Ammon's horn (tissue), 1 donor: ENCODE measurements around the gene MAP3K4.
A peak's percentile ranks its signal among the peaks of the same experiment; 100 is the strongest.

Experiments
- DNase-seq: peaks from one replicate; pipeline ENCODE4 v3.0.0-alpha.2; 2016; ENCODE audit warnings: low spot score

Gene MAP3K4

DNA sequence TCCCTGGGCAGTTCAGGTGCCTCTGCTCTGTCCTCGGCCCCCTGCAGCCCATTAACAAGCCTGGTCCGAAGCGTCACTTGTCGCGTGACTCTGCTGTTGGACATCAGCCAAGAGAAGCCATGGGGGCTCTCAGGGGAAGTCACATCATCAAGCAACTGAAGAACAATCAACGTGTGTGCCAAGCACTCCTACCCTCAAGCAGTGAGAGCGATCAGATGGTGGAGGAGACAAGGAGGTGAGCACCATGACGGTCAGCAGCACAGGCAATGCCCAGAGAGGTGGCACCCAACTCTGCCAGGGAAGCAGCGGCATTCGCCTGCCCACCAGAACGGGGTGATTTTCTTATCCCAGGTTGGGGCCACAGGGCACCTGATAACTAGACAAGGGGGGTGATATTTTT, 149.6 kb downstream of the MAP3K4 start:
- no peak for DNase-seq

DNA sequence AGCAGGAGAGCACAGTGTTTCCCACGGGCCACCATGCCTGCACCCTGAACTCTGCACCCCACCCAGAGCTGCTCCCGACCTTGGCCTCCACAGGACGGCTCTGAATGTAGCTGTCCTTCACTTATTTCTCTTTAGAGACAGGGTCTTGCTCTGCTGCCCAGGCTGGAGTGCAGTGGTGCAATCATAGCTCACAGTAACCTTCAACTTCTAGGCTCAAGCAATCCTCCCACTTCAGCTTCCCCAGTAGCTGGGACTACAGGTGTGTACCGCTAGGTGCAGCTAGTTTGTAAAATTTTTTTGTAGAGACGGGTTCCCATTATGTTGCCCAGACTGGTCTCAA, 151.4 kb downstream of the MAP3K4 start:
- no peak for DNase-seq

DNA sequence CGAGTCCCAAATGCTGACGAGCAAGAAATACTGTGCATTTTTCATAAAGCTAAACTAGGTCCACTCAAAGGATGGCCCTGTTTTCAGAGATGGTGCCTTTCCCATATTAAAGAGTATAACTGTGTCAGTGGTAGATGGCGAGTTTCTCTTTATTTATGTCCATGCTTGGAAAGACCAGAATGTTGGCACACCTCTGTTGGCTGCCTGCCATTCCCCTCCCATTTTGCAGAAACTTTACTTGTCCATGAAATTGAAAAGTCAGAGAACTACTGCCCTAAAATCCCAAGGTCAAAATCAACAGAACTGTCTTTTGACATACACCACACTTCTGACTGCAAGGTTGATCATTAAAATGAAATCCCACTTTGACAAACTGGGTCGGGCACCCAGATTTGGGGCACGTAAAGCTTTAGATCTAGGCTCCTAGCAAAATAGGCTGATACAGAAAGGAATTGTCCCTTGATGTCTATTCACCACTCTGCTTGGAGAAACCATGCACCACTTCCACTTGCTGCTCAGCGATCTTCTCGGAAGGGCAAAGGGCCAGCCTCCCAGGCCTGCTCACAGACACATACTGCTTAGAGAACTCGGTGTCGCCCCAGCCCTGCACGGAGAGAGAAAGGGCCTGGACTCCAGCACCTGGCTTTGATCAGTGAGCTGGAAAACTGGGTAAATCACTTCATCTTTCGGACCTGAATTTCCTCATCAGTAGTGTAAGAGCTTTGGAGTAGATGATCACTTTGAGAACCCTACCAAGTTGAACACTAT, 152.3 kb downstream of the MAP3K4 start:
- no peak for DNase-seq

DNA sequence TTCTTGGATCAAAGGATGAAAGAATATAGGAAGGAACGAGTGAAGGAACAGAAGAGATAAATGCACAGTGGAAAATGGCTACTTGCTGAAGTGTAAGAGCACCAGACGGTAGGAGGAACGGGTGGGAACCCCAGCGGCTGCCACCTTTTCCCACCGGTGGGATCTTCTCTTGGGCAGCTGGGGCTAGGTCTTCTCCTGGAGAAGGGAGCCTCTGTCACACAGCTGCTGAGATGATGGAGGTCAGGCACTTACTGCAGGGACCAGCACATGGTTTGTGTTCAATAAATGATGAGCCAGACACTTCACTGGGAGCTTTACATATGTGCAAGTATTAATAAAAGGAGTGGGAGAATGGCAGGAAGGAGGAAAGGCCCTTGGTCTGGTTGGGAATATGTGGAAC, 158.6 kb downstream of the MAP3K4 start:
- DNase-seq = no peak

DNA sequence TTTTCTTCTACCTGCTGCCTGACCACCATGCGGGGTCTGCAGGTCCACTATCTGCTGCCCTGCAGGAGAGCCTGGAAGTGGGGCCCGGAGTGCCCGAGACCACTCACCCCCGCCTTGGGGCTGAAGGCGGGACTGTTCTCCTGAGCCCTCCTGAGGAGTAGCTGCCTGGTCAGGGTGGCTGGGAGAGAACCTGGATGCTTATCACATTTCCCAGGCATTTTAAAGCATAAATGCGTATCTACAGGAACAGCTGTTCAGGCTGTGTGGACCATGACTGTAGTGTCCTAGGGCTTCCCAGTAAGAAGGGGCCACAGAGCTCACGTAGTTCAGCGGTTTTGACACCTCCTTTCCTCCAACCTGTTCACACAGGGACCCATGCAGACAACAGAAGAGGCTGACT, 159.0 kb downstream of the MAP3K4 start:
- no peak for DNase-seq

DNA sequence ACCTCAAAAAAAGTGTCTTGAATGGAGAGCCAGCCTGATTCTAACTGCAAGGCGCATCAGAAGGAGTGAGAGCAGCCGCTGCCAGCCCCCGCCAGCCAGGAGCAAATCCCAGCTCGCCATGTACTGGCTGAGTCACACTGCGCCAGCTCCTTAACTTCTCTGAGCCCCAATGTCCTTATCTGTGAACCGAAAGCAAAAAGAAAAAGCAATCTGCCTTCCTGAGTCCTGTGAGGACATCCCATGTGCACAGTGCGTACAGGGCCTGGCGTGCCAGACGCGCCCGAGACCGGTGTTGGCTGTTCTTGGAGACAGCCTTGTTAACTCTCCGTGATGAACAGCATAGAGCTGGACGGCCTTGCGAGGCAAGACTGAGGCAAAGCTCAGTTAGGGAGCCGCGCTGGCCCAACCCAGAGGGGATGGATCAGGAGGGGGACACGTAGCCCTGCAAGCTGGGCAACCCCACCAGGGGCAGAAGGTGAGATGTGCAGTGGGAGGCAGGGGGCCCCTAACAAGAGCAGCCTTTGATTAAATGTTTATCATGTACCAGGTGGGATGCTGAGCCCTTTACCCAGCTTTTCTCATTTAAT, 159.6 kb downstream of the MAP3K4 start:
- peak; percentile 49 for DNase-seq

DNA sequence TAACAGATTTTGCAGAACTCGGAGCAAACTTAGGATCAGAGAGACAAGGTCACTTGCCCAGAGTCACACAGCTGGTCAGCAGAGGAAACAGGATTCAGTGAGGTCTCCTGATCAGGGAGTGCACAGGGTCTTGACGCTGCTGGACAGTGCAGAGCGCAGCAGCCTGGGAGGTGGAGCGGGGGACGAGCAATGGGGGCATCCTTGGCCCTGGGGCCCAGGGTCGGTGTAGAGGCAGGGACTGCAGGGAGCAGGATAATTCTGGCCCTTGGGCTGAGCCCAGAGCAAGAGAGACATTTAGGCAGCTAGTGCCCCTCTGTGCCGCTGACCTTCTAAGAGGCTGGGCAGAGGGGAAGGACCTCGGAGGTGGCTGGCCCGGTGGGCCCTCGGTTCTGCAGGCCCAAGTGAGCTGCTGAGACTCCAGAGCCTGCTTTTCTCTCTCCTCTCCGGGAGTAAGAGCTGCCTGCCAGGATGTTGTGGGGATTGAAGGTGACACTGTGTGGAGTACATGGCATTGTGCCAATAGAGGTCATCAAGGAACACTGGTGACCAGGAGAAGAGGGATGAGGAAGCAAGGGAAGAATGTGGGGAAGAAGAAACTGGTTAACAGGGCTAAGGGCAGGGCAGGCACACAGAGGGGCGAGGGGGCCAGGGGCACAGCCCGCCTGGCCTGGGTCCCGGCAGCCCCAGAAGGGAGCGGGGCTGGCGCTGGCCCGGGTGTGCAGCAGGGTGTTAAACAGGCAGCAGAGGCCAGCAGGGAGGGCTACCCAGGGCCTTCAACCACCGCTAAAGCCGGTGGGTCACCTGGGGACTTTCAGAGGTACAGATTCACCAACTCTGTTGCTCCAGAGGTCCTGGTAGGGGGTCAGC, 160.3 kb downstream of the MAP3K4 start:
- DNase-seq = no peak

DNA sequence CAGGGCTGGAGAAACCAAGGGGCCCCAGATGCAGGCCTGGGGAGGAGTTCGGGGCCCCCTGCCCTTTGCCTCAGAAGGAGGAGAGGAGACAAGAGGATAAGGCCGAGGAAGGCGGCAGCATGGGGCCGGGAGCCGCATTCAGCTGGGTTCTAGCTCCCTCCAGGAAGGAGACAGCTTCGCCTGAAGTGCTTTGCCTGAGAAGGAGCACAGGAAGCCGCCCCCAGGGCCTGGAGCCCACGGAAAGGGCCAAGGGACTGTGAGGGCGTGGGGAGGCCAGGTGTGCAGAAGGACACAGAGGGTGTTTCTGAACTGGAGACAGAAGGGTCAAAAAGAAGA, 160.9 kb downstream of the MAP3K4 start:
- DNase-seq = no peak

DNA sequence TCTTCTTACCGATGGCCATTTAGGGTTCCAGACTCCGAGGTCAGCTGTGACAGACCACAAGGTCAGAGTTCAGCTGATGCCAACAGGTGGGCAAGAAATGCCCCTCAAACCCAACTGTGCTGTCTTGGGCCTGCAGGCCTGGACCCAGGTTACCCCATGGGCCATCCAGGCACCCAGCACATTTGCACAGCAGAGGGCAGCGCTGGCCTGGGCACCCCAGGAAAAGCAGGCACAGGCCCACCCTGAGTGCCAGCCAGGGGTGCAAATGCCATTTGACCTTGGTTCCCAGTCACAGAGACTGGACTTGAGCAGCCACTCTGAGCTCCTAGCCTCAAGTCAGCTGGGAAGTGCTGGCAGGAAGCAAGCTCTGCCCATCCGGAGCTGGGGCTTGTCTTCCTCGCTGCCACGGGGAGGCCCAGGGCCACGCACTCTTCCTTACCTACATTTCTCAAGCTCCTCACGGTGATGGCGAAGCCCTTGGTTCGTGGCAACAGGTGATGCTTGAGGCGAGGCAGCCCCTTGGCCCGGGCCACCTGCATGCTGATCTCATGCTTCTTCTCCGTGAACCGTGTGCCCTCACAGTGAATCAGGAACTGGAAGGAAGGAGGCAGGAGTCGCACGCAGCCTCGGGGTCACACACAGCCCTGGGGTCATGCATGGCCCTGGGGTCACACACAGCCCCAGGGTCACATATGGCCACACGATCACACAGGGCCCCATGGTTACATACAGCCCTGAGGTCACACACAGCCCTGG, 161.5 kb downstream of the MAP3K4 start:
- no peak for DNase-seq

DNA sequence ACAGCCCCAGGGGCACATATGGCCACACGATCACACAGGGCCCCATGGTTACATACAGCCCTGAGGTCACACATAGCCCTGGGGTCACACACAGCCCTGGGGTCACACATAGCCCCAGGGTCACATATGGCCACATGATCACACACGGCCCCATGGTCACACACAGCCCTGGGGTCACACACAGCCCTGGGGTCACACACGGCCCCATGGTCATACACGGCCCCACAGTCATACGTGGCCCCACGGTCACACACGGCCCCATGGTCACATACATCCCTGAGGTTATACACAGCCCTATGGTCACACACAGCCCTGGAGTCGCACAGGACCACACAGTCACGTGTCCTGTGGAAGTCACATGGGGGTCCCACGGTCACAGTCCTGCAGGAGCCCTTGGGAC, 162.2 kb downstream of the MAP3K4 start:
- no peak for DNase-seq

DNA sequence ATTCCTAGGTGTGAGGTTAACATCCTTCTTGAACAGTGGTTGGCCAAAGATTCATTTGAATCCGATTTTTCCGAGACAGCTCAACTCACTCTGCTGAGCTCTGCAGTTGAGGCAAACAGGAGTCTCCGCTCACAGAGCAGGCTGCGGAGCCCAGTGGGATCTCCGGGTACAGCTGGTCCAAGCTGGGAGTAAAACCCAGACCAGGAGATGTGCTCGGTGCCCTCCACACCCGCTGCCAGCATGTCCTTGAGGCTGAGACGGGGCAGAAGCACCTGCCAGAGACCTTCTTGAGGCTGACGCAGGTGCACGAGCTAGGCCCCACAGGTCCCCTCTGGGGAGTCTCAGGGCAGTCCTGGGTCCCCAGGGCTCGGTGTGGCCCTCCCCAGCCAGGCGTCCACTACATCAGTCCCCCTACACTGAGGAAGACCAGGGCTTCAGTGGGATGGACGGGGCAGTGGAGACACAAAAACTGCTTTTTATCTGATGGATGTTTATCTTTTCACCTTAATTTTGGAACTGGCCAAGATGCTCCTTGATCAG, 163.3 kb downstream of the MAP3K4 start:
- DNase-seq = no peak

DNA sequence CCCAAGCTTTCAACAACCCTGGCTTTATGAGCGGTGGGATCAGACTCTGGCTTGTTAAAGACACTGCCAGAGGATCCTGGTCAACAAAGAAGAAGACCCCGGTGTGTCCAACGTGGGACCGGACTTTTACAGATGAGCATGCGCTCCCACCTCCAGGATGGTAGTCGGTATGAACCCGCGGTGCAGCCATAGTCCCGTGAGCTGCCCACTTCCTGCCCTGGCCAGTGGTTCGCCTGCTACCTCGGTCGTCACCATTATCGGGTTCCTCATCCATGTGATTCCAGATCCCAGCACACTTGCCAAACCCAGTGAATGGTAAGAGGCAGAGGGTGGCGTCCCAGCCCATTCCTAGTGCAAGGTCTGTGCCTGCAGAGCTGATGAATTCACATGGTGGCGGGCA, 169.6 kb downstream of the MAP3K4 start:
- no peak for DNase-seq

DNA sequence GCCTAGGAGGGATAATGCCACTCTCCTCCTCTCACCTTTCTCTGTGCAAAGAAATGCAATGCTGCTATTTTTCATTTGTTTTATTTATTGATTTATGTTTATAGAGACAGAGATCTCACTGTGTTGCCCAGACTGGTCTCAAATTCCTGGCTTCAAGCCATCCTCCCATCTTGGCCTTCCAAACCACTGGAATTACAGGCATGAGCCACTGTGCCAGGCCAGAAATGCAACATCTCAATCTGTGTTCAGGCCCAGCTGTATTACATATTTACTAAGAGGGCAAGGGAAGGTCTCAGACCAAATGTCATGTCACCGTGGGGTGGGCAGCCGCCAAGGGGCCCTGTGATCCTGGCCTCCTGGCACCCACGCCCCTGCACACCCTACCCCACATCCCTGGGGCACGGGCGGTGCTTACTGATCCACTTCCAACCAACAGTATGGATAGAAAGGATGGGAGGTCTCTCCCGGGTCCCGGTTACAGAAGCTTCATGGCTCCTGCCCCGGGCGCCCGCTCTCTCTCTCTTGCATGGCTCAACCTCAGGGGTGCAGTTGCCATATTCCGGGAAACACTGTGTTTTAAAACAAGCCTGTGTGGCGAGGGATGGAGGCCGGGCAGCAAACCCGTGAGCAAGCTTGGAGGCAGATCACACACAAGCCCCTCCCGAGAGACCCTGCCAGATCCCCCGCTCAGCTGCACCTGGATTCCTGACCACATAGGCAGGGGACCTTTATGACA, 170.5 kb downstream of the MAP3K4 start:
- DNase-seq = no peak

DNA sequence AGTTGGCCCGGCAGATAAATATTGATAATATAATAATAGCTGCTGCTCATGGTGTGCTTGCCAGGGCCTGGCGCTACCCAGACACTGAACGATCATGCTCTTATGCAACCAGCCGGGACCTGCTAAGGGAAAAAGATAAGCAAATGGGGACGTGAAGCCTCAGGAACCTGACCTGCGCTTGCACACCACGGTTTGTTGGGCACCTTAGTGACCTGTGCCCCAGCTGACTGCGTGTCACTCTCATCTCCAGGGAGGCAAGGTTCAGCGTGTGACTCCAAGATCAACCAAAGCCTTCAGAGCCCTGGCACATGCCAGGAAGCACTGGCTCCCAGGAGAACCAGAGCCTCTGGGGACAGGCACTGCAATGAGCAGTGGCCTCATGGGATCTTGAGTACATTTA, 171.2 kb downstream of the MAP3K4 start:
- DNase-seq = no peak

DNA sequence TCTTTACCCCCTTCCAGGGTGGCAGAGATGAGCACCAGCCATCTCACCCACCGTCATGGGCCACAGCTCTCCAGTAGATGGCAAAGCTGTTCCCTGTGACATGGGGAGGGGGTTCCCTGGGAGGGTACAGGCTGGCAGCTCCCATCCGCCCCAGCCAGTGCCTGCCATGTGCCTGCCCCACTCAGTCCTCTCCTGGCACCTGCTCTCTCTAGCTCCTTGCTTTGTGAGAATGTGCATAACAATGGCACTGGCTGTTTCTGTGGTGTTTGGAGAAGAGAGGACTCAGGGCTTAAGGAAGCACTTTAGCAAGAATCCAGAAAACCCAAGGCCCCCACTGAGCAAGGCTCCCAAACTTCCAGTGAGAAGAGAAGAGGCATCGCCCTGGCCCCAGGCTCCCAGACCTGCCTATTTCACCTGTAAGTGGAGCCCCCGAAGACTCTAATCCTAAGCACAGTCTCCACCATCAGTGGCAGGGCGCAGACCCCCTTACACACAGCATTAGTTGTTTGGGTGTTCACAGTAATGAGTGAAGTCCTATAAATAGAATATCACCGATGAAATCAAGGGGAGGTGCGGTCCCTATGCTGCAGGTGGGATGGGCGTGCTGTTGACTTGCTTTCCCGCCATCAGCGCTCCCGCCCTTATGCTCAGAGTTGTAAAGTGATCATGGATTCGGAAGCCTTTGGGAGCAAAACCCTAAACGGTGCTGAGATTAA, 172.1 kb downstream of the MAP3K4 start:
- DNase-seq = no peak

DNA sequence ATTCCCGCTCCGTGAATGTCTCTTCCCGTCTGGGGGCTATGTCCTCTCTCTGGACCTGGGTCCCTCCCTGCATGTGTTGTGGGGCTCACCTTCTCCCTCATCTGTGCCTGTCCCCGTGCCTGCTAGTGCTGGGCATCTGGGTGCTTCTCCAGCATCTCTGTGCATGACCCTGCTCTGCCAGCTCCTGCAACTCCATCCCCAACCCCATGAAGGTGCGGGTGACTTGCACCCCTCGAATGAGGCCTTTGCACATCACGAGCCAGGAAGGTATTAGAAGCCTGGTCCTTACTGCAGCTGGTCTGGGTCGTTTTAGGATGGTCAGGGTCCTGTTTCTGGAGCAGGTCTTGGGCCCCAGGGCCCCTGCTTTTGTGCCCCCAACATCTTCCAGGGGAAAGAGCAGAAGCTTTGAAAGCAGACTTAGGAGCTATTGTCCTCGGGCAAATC, 172.6 kb downstream of the MAP3K4 start:
- DNase-seq = no peak

DNA sequence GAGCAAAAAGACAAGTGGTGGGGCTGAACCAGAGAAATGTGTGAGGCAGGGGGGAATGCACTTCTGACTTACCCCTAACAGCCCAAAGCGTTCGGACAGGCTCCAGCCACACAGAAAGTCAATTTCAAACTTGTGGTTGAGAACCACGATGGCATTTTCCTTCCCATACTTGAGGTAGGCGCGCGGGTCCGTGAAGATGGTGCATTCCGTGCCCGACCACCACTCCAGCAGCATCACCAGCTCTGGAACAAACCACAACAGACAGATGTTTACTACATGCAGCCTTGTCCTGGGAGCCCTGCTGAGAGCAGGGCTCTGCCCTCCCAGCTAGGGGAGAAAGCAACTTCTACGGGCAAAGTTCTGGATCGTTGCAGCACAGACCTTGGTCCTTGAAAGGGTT, 174.6 kb downstream of the MAP3K4 start:
- no peak for DNase-seq

DNA sequence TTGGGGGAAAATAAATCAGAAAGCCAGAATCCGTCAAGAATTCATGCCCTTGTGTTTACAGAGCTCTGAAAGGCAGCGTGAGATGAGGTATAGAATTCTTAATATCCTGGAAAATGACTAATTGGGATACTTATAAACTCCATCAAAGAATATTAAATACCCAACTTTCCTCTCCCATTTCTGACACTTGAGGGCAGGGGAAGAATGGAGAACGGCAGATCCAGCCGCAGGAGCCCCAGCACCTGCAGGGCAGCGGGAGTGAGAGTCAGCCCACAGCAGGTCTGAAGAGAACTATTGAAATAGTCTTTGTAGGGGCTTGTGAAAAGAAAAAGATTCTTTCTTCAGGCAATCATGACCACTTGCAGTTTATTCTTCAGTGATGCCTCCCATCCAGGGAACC, 175.1 kb downstream of the MAP3K4 start:
- DNase-seq = no peak
